Stomach (tissue), 9 donors: ENCODE measurements around the gene CNDP1. TPM values are rescaled to one million over a fixed set of nuclear protein-coding genes. Genes with fewer than 3 reads are reported as not detected.

Source experiments
- DNase-seq, 2 donors: peaks; one replicate each; pipeline versions ENCODE4 v3.0.0 to v3.0.0-alpha.2; 2013 to 2019
- H3K27ac ChIP-seq, 5 donors: fragments of 200-600 bp in 4 of 5; sonication (generic) in 4 of 5; one replicate each; pipeline ENCODE4 v1.5.1; 2013 to 2019; ENCODE audit warnings: mild to moderate bottlenecking in 1 of 5, moderate library complexity in 1 of 5
- H3K27me3 ChIP-seq, 3 donors: fragments of 200-600 bp; sonication (generic); one replicate each; pipeline ENCODE4 v1.5.1; 2017 to 2019; ENCODE audit warnings: mixed run types in 1 of 3
- H3K36me3 ChIP-seq, 4 donors: fragments of 200-600 bp; sonication (generic); 1 replicate in 3 of 4; 2 replicates in 1 of 4; pipeline ENCODE4 v1.5.1; 2016 to 2019
- H3K4me1 ChIP-seq, 4 donors: fragments of 200-600 bp; sonication (generic); one replicate each; pipeline ENCODE4 v1.5.1; 2016 to 2019
- H3K4me3 ChIP-seq, 4 donors: fragments of 200-600 bp; sonication (generic) in 3 of 4; one replicate each; pipeline ENCODE4 v1.5.1; 2016 to 2019; ENCODE audit warnings: mild to moderate bottlenecking in 1 of 4
- H3K9me3 ChIP-seq, 4 donors: fragments of 200-600 bp; sonication (generic); one replicate each; pipeline ENCODE4 v1.5.1; 2016 to 2019
- EP300 ChIP-seq: sonication (generic); formaldehyde crosslinking; IDR thresholded peaks from one replicate; pipeline ENCODE4 v1.6.1; 2017; ENCODE audit warnings: antibody characterized with exemption
- POLR2A ChIP-seq, 4 donors: fragments of 450-650 bp; IDR thresholded peaks; one replicate each; pipeline ENCODE4 v1.6.1; 2016; ENCODE audit warnings: antibody characterized with exemption in 4 of 4, control low read depth in 2 of 4, mild to moderate bottlenecking in 1 of 4, moderate library complexity in 1 of 4
- POLR2AphosphoS5 ChIP-seq, 3 donors: sonication (generic); formaldehyde crosslinking; IDR thresholded peaks; one replicate each; pipeline ENCODE4 v1.6.1; 2016; ENCODE audit warnings: antibody characterized with exemption in 3 of 3
- WGBS, 5 donors: extraction: QIAGEN DNeasy Blood & Tissue Kit in 3 of 5; methylation state at CpG; one replicate each; pipeline versions ENCODE4 v1.1.5 to v1.1.7; 2013 to 2018; 5-methylcytosine and 5-hydroxymethylcytosine counted together
- intact Hi-C: fragments of 100-400 bp; cut with DNase I; formaldehyde crosslinking; loops from one replicate; pipeline ENCODE4 v1.15.1; 2023; ENCODE audit warnings: low total_unique reads
- polyA plus RNA-seq, 3 donors: library from polyadenylated mRNA; stranded (reverse); fragments of 200-250 nt; gene quantifications; one replicate each; pipeline ENCODE4 v1.2.3, GENCODE V29; 2013
- total RNA-seq, 5 donors: library from RNA; depleted of rRNA; stranded (reverse); fragments of >200 nt; gene quantifications; one replicate each; pipeline versions ENCODE4 v1.1.0 to v1.2.3, GENCODE V29; 2014 to 2016
- TF ChIP-seq, protein P1 (sequence below), 7 experiments: fragments of 450-650 bp in 4 of 7; fragments of 200-600 bp in 3 of 7; sonication (generic) in 3 of 7; IDR thresholded peaks; one replicate each; pipeline ENCODE4 v1.5.1; 2016 to 2019; ENCODE audit warnings: antibody characterized with exemption in 7 of 7, control low read depth in 2 of 7, mild to moderate bottlenecking in 1 of 7
- donor health status: healthy with polysubstance abuse.
- donor health status: Bipolar disorder and iron deficiency.
- donor health status: healthy.

CNDP1 gene
- total and polyA plus RNA-seq, 8 donors: 0.13 to 0.72 (median 0.50) TPM; not detected in 5

DNA sequence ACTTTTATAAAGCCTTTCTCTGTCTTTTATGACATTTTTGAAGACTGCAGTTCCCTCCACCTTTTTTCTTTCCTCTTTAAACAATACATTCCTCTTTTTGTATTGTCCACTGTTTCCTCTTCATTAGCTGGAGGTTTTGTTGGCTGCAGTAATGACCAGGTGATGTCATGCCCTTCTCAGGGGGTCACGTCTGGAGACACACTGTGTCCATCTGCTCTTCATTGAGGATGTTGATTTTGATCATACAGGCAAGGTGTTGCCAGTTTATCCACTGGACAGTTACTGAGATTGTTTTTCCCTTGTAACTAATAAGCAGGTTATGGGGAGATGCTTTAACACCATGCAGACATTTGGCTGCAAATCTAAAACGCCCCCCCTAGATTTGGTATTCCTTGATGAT lies 83.2 kb downstream of the CNDP1 start:
- Histone ChIP-seq H3K36me3 (no peaks in the 10 kb centered on the region), H3K4me3 (no peak overlapping the region), H3K4me1 (peaks cover 0 to 4% (median 0%) of the 10 kb centered on the region in 4 donors), H3K27ac (no peak overlapping the region), H3K27me3 (no peaks in the 10 kb centered on the region), H3K9me3 (peaks cover 0 to 7% (median 0%) of the 10 kb centered on the region in 4 donors)
- no peak for DNase-seq
- 81 to 90% (median 84%) methylated on average over 2 of the region's 2 CpGs for WGBS, 5 donors
- TF ChIP-seq POLR2AphosphoS5 (IDR thresholded peaks at IDR 0.05) (no peak), POLR2A (IDR thresholded peaks at IDR 0.05) (no peak), EP300 (no peak)
- TF ChIP-seq, protein P1, sequence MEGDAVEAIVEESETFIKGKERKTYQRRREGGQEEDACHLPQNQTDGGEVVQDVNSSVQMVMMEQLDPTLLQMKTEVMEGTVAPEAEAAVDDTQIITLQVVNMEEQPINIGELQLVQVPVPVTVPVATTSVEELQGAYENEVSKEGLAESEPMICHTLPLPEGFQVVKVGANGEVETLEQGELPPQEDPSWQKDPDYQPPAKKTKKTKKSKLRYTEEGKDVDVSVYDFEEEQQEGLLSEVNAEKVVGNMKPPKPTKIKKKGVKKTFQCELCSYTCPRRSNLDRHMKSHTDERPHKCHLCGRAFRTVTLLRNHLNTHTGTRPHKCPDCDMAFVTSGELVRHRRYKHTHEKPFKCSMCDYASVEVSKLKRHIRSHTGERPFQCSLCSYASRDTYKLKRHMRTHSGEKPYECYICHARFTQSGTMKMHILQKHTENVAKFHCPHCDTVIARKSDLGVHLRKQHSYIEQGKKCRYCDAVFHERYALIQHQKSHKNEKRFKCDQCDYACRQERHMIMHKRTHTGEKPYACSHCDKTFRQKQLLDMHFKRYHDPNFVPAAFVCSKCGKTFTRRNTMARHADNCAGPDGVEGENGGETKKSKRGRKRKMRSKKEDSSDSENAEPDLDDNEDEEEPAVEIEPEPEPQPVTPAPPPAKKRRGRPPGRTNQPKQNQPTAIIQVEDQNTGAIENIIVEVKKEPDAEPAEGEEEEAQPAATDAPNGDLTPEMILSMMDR (IDR thresholded peaks at IDR 0.05): no peak
- intact Hi-C loops: no loop called here

- 77 to 90% (median 83%) methylated on average over 9 of the region's 9 CpGs for WGBS, 5 donors
- no peak overlapping the region for H3K4me3 ChIP-seq
Observed at GRCh38 chr18:74622072-74622471, 87.8 kb downstream of the CNDP1 start.

GRCh38 chr18:74623047-74623816 lies 88.9 kb downstream of the CNDP1 start:
- no peak for TF ChIP-seq POLR2A (IDR thresholded peaks at IDR 0.05)
- TF ChIP-seq, protein P1 (IDR thresholded peaks at IDR 0.05): peak in 1 of 7 experiments; percentile 4
- Histone ChIP-seq H3K27ac (no peak overlapping the region), H3K4me1 (peaks cover 0 to 4% (median 1%) of the 10 kb centered on the region in 4 donors), H3K4me3 (no peak overlapping the region), H3K27me3 (no peaks in the 10 kb centered on the region), H3K9me3 (no peaks in the 10 kb centered on the region), H3K36me3 (no peaks in the 10 kb centered on the region)
- intact Hi-C loops: no loop called here
- 76 to 79% (median 78%) methylated on average over 24 of the region's 24 CpGs for WGBS, 5 donors
- no peak for DNase-seq

More at GRCh38 chr18:74622072-74622471, 87.8 kb downstream of the CNDP1 start:
- TF ChIP-seq POLR2A (IDR thresholded peaks at IDR 0.05): no peak
- TF ChIP-seq, protein P1 (IDR thresholded peaks at IDR 0.05): no peak
- no peak for TF ChIP-seq EP300
- no peak for TF ChIP-seq POLR2AphosphoS5 (IDR thresholded peaks at IDR 0.05)
- Histone ChIP-seq H3K4me1 (peaks cover 0 to 4% (median 1%) of the 10 kb centered on the region in 4 donors), H3K27me3 (no peaks in the 10 kb centered on the region), H3K9me3 (no peaks in the 10 kb centered on the region), H3K27ac (no peak overlapping the region), H3K36me3 (no peaks in the 10 kb centered on the region)
- intact Hi-C loops: no loop called here
- no peak for DNase-seq

- Histone ChIP-seq H3K4me1 (peaks cover 0 to 4% (median 1%) of the 10 kb centered on the region in 4 donors), H3K9me3 (no peaks in the 10 kb centered on the region), H3K27ac (peak overlapping the region in 1 of 5 donors; percentile 2), H3K4me3 (no peak overlapping the region), H3K27me3 (no peaks in the 10 kb centered on the region), H3K36me3 (no peaks in the 10 kb centered on the region)
- intact Hi-C loops: no loop called here
- DNase-seq: no peak
- TF ChIP-seq POLR2AphosphoS5 (IDR thresholded peaks at IDR 0.05) (no peak), EP300 (no peak), POLR2A (IDR thresholded peaks at IDR 0.05) (no peak)
- TF ChIP-seq, protein P1 (IDR thresholded peaks at IDR 0.05): no peak
- 66 to 86% (median 83%) methylated on average over 8 of the region's 8 CpGs for WGBS, 5 donors
Observed at GRCh38 chr18:74624466-74624865, 90.2 kb downstream of the CNDP1 start.
